SK-N-SH treated with all-trans-retinoic acid at 6 μM for 48 hours (cell line): ENCODE results near the gene SNRNP48.

Source experiments
- ATAC-seq: fragments of 200-7000 bp; cut with Tn5 transposase; 3 replicates; pipeline ENCODE4 v1.9.1; 2020; ENCODE audit warnings: mild to moderate bottlenecking, moderate library complexity
- BACH2 ChIP-seq: fragments of 250-450 bp; sonication (Bioruptor Pico); IDR thresholded peaks from 2 replicates; pipeline ENCODE4 v1.9.0; 2021; ENCODE audit warnings: mild to moderate bottlenecking, borderline replicate concordance
- CSDC2 ChIP-seq: fragments of 250-450 bp; sonication (Bioruptor Pico); IDR thresholded peaks from 2 replicates; pipeline ENCODE4 v1.5.0; 2020; ENCODE audit warnings: mild to moderate bottlenecking, moderate library complexity
- CSRNP3 ChIP-seq: fragments of 250-450 bp; sonication (Bioruptor Pico); IDR thresholded peaks from 2 replicates; pipeline ENCODE4 v1.5.1; 2021; ENCODE audit warnings: mild to moderate bottlenecking, moderate library complexity
- ESRRG ChIP-seq: fragments of 250-450 bp; sonication (Bioruptor Pico); IDR thresholded peaks from 2 replicates; pipeline ENCODE4 v1.6.1; 2021; ENCODE audit warnings: mild to moderate bottlenecking
- GLIS3 ChIP-seq: fragments of 250-450 bp; sonication (Bioruptor Pico); IDR thresholded peaks from 2 replicates; pipeline ENCODE4 v1.5.0; 2020; ENCODE audit warnings: mild to moderate bottlenecking, moderate library complexity
- ISL1 ChIP-seq: fragments of 250-450 bp; sonication (Bioruptor Pico); IDR thresholded peaks from 2 replicates; pipeline ENCODE4 v2.1.2; 2022; ENCODE audit warnings: mild to moderate bottlenecking, moderate library complexity
- OSR1 ChIP-seq: fragments of 250-450 bp; sonication (Bioruptor Pico); IDR thresholded peaks from 2 replicates; pipeline ENCODE4 v1.8.0; 2022; ENCODE audit warnings: moderate library complexity, mild to moderate bottlenecking, inconsistent platforms
- PPARA ChIP-seq: fragments of 250-450 bp; sonication (Bioruptor Pico); IDR thresholded peaks from 2 replicates; pipeline ENCODE4 v1.5.0; 2020; ENCODE audit warnings: mild to moderate bottlenecking, borderline replicate concordance
- RARB ChIP-seq: fragments of 250-450 bp; sonication (Bioruptor Pico); IDR thresholded peaks from 2 replicates; pipeline ENCODE4 v1.8.0; 2021; ENCODE audit warnings: mild to moderate bottlenecking, moderate library complexity
- SNAI2 ChIP-seq: fragments of 250-450 bp; sonication (Bioruptor Pico); IDR thresholded peaks from 2 replicates; pipeline ENCODE4 v1.5.0; 2020; ENCODE audit warnings: mild to moderate bottlenecking, moderate library complexity
- TCF4 ChIP-seq: fragments of 250-450 bp; sonication (Bioruptor Pico); IDR thresholded peaks from 2 replicates; pipeline ENCODE4 v1.8.0; 2021; ENCODE audit warnings: mild to moderate bottlenecking, moderate library complexity, borderline replicate concordance
- TOX ChIP-seq: fragments of 250-450 bp; sonication (Bioruptor Pico); IDR thresholded peaks from 2 replicates; pipeline ENCODE4 v1.8.0; 2021; ENCODE audit warnings: mild to moderate bottlenecking, moderate library complexity, borderline replicate concordance
- TSHZ2 ChIP-seq: fragments of 250-450 bp; sonication (Bioruptor Pico); IDR thresholded peaks from 2 replicates; pipeline ENCODE4 v1.5.0; 2020; ENCODE audit warnings: mild to moderate bottlenecking, moderate library complexity
- ZC3H10 ChIP-seq: fragments of 250-450 bp; sonication (Bioruptor Pico); IDR thresholded peaks from 2 replicates; pipeline ENCODE4 v1.5.1; 2021; ENCODE audit warnings: mild to moderate bottlenecking, moderate library complexity
- ZFP30 ChIP-seq: fragments of 450-650 bp; formaldehyde crosslinking; IDR thresholded peaks from 2 replicates; pipeline ENCODE4 v1.5.0; 2022; ENCODE audit warnings: mild to moderate bottlenecking, moderate library complexity
- ZNF565 ChIP-seq: fragments of 450-650 bp; formaldehyde crosslinking; conservative IDR thresholded peaks from 2 replicates; pipeline ENCODE4 v1.5.0; 2020; ENCODE audit warnings: low read depth, mild to moderate bottlenecking, moderate library complexity
- ZNF70 ChIP-seq: fragments of 450-650 bp; formaldehyde crosslinking; IDR thresholded peaks from 2 replicates; pipeline ENCODE4 v1.5.0; 2020; ENCODE audit warnings: mild to moderate bottlenecking, moderate library complexity
- ZNF8 ChIP-seq: fragments of 450-650 bp; formaldehyde crosslinking; IDR thresholded peaks from 2 replicates; pipeline ENCODE4 v1.5.0; 2020; ENCODE audit warnings: mild to moderate bottlenecking, moderate library complexity
- TF ChIP-seq, protein P1 (sequence below): fragments of 250-450 bp; sonication (Bioruptor Pico); IDR thresholded peaks from 2 replicates; pipeline ENCODE4 v1.8.0; 2020; ENCODE audit warnings: mild to moderate bottlenecking, moderate library complexity, borderline replicate concordance
- TF ChIP-seq, protein P2 (sequence below): fragments of 250-450 bp; sonication (Bioruptor Pico); IDR thresholded peaks from 2 replicates; pipeline ENCODE4 v1.5.1; 2020; ENCODE audit warnings: low read depth, mild to moderate bottlenecking, moderate library complexity

The SNRNP48 gene

DNA sequence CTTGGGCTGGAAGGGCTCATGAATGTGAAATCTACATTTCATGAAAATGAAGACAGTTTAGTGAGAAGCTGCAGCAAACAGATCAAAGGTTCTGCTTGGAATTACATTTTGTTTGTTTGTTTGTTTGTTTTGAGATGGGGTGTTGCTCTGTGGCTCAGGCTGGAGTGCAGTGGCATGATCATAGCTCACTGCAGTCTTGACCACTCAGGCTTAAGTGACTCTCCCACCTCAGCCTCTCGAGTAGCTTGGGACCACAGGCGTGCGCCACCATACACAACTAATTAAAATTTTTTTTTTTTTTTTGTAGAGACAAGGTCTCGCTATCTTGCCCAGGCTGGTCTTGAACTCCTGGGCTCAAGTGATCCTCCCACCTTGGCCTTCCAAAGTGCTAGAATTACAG lies 42.7 kb upstream of the SNRNP48 start:
- TF ChIP-seq TOX (no peak), ZNF565 (no peak), ZC3H10 (CRISPR knock-in tag) (no peak), BACH2 (CRISPR knock-in tag) (no peak), ZNF8 (CRISPR knock-in tag) (no peak), CSDC2 (no peak), ISL1 (no peak), ZFP30 (no peak), GLIS3 (CRISPR knock-in tag) (no peak)
- TF ChIP-seq, protein P1, sequence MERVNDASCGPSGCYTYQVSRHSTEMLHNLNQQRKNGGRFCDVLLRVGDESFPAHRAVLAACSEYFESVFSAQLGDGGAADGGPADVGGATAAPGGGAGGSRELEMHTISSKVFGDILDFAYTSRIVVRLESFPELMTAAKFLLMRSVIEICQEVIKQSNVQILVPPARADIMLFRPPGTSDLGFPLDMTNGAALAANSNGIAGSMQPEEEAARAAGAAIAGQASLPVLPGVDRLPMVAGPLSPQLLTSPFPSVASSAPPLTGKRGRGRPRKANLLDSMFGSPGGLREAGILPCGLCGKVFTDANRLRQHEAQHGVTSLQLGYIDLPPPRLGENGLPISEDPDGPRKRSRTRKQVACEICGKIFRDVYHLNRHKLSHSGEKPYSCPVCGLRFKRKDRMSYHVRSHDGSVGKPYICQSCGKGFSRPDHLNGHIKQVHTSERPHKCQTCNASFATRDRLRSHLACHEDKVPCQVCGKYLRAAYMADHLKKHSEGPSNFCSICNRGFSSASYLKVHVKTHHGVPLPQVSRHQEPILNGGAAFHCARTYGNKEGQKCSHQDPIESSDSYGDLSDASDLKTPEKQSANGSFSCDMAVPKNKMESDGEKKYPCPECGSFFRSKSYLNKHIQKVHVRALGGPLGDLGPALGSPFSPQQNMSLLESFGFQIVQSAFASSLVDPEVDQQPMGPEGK (CRISPR knock-in tag): no peak
- no peak for ATAC-seq

DNA sequence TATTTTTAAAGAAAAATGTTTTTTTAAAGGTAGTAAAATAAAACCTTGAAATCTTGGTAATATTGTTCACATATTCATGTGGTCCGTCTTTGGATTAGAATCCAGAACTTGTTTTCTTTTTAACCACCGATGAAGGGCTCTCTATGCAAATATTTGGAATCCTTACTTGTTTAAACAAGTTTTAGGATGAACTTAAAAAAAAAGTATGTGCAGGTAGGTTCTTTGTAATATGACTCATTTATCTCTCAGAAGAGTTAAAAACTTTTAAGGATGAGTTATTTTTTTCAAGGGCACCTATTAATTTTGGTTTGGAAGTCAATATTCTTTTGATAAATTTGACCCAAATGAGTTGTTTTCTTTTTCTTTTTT lies 39.6 kb upstream of the SNRNP48 start:
- TF ChIP-seq CSRNP3 (CRISPR knock-in tag) (no peak), ZNF70 (CRISPR knock-in tag) (no peak), ESRRG (CRISPR knock-in tag) (no peak)
- TF ChIP-seq, protein P1 (CRISPR knock-in tag): no peak
- ATAC-seq: no peak

DNA sequence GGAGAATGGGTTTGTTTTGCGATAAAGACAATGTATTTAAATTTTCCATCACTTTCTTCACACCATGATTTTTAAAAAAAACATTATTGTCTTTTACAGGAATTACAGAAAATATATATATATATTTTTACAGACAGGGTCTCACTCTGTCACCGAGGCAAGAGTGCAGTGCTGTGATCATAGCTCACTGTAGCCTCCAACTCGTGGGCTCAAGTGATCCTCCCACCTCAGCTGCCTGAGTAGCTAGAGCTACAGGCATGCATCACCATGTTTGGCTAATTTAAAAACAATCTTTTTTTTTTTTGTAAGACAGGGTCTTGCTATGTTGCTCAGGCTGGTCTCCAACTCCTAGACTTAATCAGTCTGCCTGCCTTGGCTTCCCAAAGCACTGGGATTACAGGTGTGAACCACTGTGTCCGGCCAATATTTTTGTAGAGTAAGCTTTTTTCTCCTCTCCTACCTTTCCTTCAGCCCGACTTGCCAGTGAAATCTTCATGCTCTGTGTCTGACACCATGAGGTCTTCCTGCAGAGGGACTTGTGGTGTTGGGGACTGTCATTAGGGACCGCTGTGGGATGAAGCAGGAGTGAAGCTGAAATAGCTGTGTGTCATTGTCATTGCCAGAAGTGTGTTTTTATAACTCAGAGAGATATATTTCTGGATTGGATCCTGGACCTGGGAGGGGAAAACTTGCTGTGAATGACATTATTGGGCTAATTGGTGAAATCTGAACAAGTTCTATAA lies 35.3 kb upstream of the SNRNP48 start:
- TF ChIP-seq OSR1 (CRISPR knock-in tag) (no peak), RARB (CRISPR knock-in tag) (no peak)
- ATAC-seq: no peak

GRCh38 chr6:7555671-7556070 lies 34.3 kb upstream of the SNRNP48 start:
- no peak for ATAC-seq
- TF ChIP-seq ESRRG (CRISPR knock-in tag) (no peak), SNAI2 (CRISPR knock-in tag) (no peak), TSHZ2 (CRISPR knock-in tag) (no peak), ZNF70 (CRISPR knock-in tag) (no peak), CSDC2 (no peak), ISL1 (no peak), TCF4 (CRISPR knock-in tag) (no peak), PPARA (no peak), ZFP30 (no peak)
- TF ChIP-seq, protein P2, sequence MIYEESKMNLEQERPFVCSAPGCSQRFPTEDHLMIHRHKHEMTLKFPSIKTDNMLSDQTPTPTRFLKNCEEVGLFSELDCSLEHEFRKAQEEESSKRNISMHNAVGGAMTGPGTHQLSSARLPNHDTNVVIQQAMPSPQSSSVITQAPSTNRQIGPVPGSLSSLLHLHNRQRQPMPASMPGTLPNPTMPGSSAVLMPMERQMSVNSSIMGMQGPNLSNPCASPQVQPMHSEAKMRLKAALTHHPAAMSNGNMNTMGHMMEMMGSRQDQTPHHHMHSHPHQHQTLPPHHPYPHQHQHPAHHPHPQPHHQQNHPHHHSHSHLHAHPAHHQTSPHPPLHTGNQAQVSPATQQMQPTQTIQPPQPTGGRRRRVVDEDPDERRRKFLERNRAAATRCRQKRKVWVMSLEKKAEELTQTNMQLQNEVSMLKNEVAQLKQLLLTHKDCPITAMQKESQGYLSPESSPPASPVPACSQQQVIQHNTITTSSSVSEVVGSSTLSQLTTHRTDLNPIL (CRISPR knock-in tag): no peak
